ENCODE data around the gene GALK1.

Gene GALK1

GRCh38 chr17:75734674-75735294 lies 30.2 kb downstream of the GALK1 start:
- no peak for TF ChIP-seq EZH2 (IDR thresholded peaks at IDR 0.05; ENCODE audit: borderline replicate concordance, low read length)
- TF ChIP-seq, protein P1, sequence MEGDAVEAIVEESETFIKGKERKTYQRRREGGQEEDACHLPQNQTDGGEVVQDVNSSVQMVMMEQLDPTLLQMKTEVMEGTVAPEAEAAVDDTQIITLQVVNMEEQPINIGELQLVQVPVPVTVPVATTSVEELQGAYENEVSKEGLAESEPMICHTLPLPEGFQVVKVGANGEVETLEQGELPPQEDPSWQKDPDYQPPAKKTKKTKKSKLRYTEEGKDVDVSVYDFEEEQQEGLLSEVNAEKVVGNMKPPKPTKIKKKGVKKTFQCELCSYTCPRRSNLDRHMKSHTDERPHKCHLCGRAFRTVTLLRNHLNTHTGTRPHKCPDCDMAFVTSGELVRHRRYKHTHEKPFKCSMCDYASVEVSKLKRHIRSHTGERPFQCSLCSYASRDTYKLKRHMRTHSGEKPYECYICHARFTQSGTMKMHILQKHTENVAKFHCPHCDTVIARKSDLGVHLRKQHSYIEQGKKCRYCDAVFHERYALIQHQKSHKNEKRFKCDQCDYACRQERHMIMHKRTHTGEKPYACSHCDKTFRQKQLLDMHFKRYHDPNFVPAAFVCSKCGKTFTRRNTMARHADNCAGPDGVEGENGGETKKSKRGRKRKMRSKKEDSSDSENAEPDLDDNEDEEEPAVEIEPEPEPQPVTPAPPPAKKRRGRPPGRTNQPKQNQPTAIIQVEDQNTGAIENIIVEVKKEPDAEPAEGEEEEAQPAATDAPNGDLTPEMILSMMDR (IDR thresholded peaks at IDR 0.05; ENCODE audit: low read length) = no peak
- H2AFZ ChIP-seq (ENCODE audit: low read length) = no peak overlapping the region
- no peak overlapping the region for H3K27ac ChIP-seq (ENCODE audit: low read depth, low read length, poor library complexity, severe bottlenecking)

GRCh38 chr17:75733471-75733870 lies 31.5 kb downstream of the GALK1 start:
- Histone ChIP-seq H3K27ac (ENCODE audit: low read depth, low read length, poor library complexity, severe bottlenecking) (no peak overlapping the region), H4K20me1 (ENCODE audit: insufficient read depth, low read length) (no peaks in the 10 kb centered on the region), H3K9ac (ENCODE audit: low read length) (no peak overlapping the region), H3K4me3 (ENCODE audit: low read depth, low read length, poor library complexity, severe bottlenecking) (no peak overlapping the region), H3K9me3 (ENCODE audit: low read length) (no peaks in the 10 kb centered on the region), H3K4me1 (ENCODE audit: insufficient read depth, low read length, severe bottlenecking) (peaks cover 17% of the 10 kb centered on the region), H3K27me3 (ENCODE audit: insufficient read depth, low read length) (0 out of 2 replicates have a peak, but pooled peaks cover 8% of the 10 kb centered on the region), H3K4me2 (ENCODE audit: low read length) (no peak overlapping the region), H3K9me2 (ENCODE audit: low read depth, low read length) (no peaks in the 10 kb centered on the region), H3K36me3 (ENCODE audit: insufficient read depth, low read length) (no peaks in the 10 kb centered on the region), H3K79me2 (ENCODE audit: insufficient read depth, low read length) (no peaks in the 10 kb centered on the region), H2AFZ (ENCODE audit: low read length) (no peak overlapping the region), H3F3A (ENCODE audit: insufficient read depth, low read length) (no peaks in the 10 kb centered on the region)
- TF ChIP-seq, protein P1 (IDR thresholded peaks at IDR 0.05; ENCODE audit: low read length) = no peak
- TF ChIP-seq EZH2 (IDR thresholded peaks at IDR 0.05; ENCODE audit: borderline replicate concordance, low read length) = no peak

More at GRCh38 chr17:75734674-75735294, 30.2 kb downstream of the GALK1 start:
- H3K36me3 ChIP-seq (ENCODE audit: insufficient read depth, low read length) = no peaks in the 10 kb centered on the region
- no peak overlapping the region for H3K9ac ChIP-seq (ENCODE audit: low read length)
- H3K27me3 ChIP-seq (ENCODE audit: insufficient read depth, low read length) = 0 out of 2 replicates have a peak, but pooled peaks cover 8% of the 10 kb centered on the region
- no peak overlapping the region for H3K4me3 ChIP-seq (ENCODE audit: low read depth, low read length, poor library complexity, severe bottlenecking)
- H3F3A ChIP-seq (ENCODE audit: insufficient read depth, low read length) = no peaks in the 10 kb centered on the region
- H3K4me1 ChIP-seq (ENCODE audit: insufficient read depth, low read length, severe bottlenecking) = peaks cover 18% of the 10 kb centered on the region
- H3K4me2 ChIP-seq (ENCODE audit: low read length) = peak overlapping the region; percentile 45
- H3K79me2 ChIP-seq (ENCODE audit: insufficient read depth, low read length) = no peaks in the 10 kb centered on the region
- no peaks in the 10 kb centered on the region for H3K9me2 ChIP-seq (ENCODE audit: low read depth, low read length)
- H3K9me3 ChIP-seq (ENCODE audit: low read length) = no peaks in the 10 kb centered on the region
- H4K20me1 ChIP-seq (ENCODE audit: insufficient read depth, low read length) = no peaks in the 10 kb centered on the region

- no peaks in the 10 kb centered on the region for H3K9me2 ChIP-seq (ENCODE audit: low read depth, low read length)
- no peak overlapping the region for H3K4me2 ChIP-seq (ENCODE audit: low read length)
- H3K27me3 ChIP-seq (ENCODE audit: insufficient read depth, low read length) = peaks cover 8% of the 10 kb centered on the region; the same call in 1 of the 2 replicates
- no peaks in the 10 kb centered on the region for H3K9me3 ChIP-seq (ENCODE audit: low read length)
- H3K4me3 ChIP-seq (ENCODE audit: low read depth, low read length, poor library complexity, severe bottlenecking) = no peak overlapping the region
- no peak overlapping the region for H2AFZ ChIP-seq (ENCODE audit: low read length)
- peaks cover 7% of the 10 kb centered on the region for H3K4me1 ChIP-seq (ENCODE audit: insufficient read depth, low read length, severe bottlenecking)
- TF ChIP-seq, protein P1 (IDR thresholded peaks at IDR 0.05; ENCODE audit: low read length) = no peak
- no peak for TF ChIP-seq EZH2 (IDR thresholded peaks at IDR 0.05; ENCODE audit: borderline replicate concordance, low read length)
- no peak overlapping the region for H3K27ac ChIP-seq (ENCODE audit: low read depth, low read length, poor library complexity, severe bottlenecking)
- H3K9ac ChIP-seq (ENCODE audit: low read length) = no peak overlapping the region
- H3K36me3 ChIP-seq (ENCODE audit: insufficient read depth, low read length) = no peaks in the 10 kb centered on the region
- H4K20me1 ChIP-seq (ENCODE audit: insufficient read depth, low read length) = no peaks in the 10 kb centered on the region
- H3F3A ChIP-seq (ENCODE audit: insufficient read depth, low read length) = no peaks in the 10 kb centered on the region
- H3K79me2 ChIP-seq (ENCODE audit: insufficient read depth, low read length) = no peaks in the 10 kb centered on the region
These were observed 33.1 kb downstream of the GALK1 start for GRCh38 chr17:75731716-75732498.
